PC-9 (cell line): Measurements from ENCODE around the gene SLC1A2. TPM values are rescaled to one million over a fixed set of nuclear protein-coding genes. Genes with fewer than 3 reads are reported as not detected.

ENCODE experiments used
- BruUV-seq: library from RNA; stranded (reverse); fragments of 400-500 nt; replicated peaks from 2 replicates; lab custom pipeline; 2021; lab: Mats Ljungman, UMichigan
- CTCF ChIA-PET: fragments of 300-600 bp; sonication (Branson Sonifier 250); formaldehyde crosslinking; loops from one replicate; lab custom pipeline; 2022; ENCODE audit warnings: antibody characterized with exemption; lab: Charles Lee
- POLR2A ChIA-PET: fragments of 300-600 bp; sonication (Branson Sonifier 250); formaldehyde crosslinking; loops from one replicate; lab custom pipeline; 2022; ENCODE audit warnings: antibody characterized with exemption; ENCODE audit not compliant: unreplicated experiment; lab: Charles Lee
- DNase-seq, 2 experiments: peaks; one replicate each; pipeline versions ENCODE4 v3.0.0 to v3.0.0-alpha.2; 2015 to 2022; ENCODE audit warnings: mixed read lengths in 1 of 2
- H2AFZ ChIP-seq: fragments of 200-600 bp; sonication (generic); 2 replicates; pipeline ENCODE4 v1.8.1; 2017; ENCODE audit warnings: antibody characterized with exemption
- H3F3A ChIP-seq: fragments of 200-600 bp; sonication (generic); 2 replicates; pipeline ENCODE4 v1.8.1; 2017; ENCODE audit warnings: antibody characterized with exemption, mild to moderate bottlenecking, low read depth; ENCODE audit not compliant: insufficient read depth
- H3K27ac ChIP-seq: fragments of 200-600 bp; sonication (generic); 2 replicates; pipeline ENCODE4 v1.6.1; 2016; ENCODE audit warnings: mixed run types
- H3K27me3 ChIP-seq: fragments of 200-600 bp; sonication (generic); 2 replicates; pipeline ENCODE4 v1.6.1; 2016; ENCODE audit warnings: low read depth, mixed run types; ENCODE audit not compliant: insufficient read depth
- H3K36me3 ChIP-seq: fragments of 200-600 bp; sonication (generic); 2 replicates; pipeline ENCODE4 v1.6.1; 2016; ENCODE audit warnings: low read depth, mixed run types
- H3K4me1 ChIP-seq: fragments of 200-600 bp; sonication (generic); replicated peaks from 2 replicates; pipeline ENCODE4 v1.6.1; 2016; ENCODE audit warnings: mixed run types; ENCODE audit not compliant: insufficient read depth
- H3K4me2 ChIP-seq: fragments of 200-600 bp; sonication (generic); 2 replicates; pipeline ENCODE4 v1.6.1; 2017; ENCODE audit warnings: mixed run types
- H3K4me3 ChIP-seq: fragments of 200-600 bp; sonication (generic); 2 replicates; pipeline ENCODE4 v1.6.1; 2016; ENCODE audit warnings: mixed run types
- H3K79me2 ChIP-seq: fragments of 200-600 bp; sonication (generic); 2 replicates; pipeline ENCODE4 v1.6.1; 2017; ENCODE audit warnings: low read depth, mixed run types
- H3K9me2 ChIP-seq: fragments of 200-600 bp; sonication (generic); 2 replicates; pipeline ENCODE4 v1.8.1; 2017; ENCODE audit warnings: mild to moderate bottlenecking; ENCODE audit not compliant: insufficient read depth
- H3K9me3 ChIP-seq: fragments of 200-600 bp; sonication (generic); 2 replicates; pipeline ENCODE4 v1.8.1; 2016; ENCODE audit warnings: low read depth; ENCODE audit not compliant: insufficient read depth
- H4K20me1 ChIP-seq: fragments of 200-600 bp; sonication (generic); 2 replicates; pipeline ENCODE4 v1.8.1; 2017; ENCODE audit not compliant: insufficient read depth
- EZH2 ChIP-seq: fragments of 200-600 bp; sonication (generic); IDR thresholded peaks from 2 replicates; pipeline ENCODE4 v1.8.0; 2017; ENCODE audit warnings: antibody characterized with exemption, low read depth
- intact Hi-C: fragments of 100-400 bp; cut with micrococcal nuclease; formaldehyde crosslinking; loops from one replicate; pipeline ENCODE4 v1.10.0; 2022; ENCODE audit not compliant: unreplicated experiment
- total RNA-seq: library from RNA; stranded (reverse); gene quantifications from 2 replicates; pipeline ENCODE4 v1.2.3, GENCODE V29; 2021
- TF ChIP-seq, protein P1 (sequence below): fragments of 200-600 bp; sonication (generic); conservative IDR thresholded peaks from 2 replicates; pipeline ENCODE4 v1.6.1; 2017; ENCODE audit warnings: mixed run types, antibody characterized with exemption, mild to moderate bottlenecking, moderate library complexity

SLC1A2 gene
- total RNA-seq, 1 experiment from 2014 or later: 0.09 TPM

DNA sequence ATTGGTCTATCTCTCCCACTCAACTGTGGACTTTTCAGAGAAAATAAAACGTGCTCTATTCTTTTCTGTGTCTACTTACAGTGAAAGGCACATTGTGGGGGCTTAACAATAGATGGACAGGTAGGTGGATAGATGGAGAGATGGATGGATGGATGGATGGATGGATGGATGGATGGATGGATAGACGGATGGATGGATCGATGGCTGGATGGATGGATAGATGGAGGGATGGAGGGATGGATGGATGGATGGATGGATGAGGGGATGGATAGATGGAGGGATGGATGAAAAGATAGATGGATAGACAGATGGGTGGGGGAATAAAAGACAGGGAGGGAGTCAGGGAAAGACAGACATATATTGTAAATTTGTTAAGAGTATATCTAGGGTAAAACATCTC is 14.2 kb upstream of the SLC1A2 start:
- Histone ChIP-seq H3F3A (no peaks in the 10 kb centered on the region), H3K4me3 (no peak overlapping the region), H3K27ac (no peak overlapping the region), H3K36me3 (no peaks in the 10 kb centered on the region), H3K9me3 (no peaks in the 10 kb centered on the region), H3K79me2 (no peaks in the 10 kb centered on the region), H3K9me2 (no peaks in the 10 kb centered on the region), H4K20me1 (no peaks in the 10 kb centered on the region), H3K4me1 (no peaks in the 10 kb centered on the region), H3K27me3 (peaks cover 92% of the 10 kb centered on the region), H3K4me2 (no peak overlapping the region), H2AFZ (no peak overlapping the region)
- ChIA-PET CTCF (no interaction called here), POLR2A (no interaction called here)
- intact Hi-C loops: no loop called here
- BruUV-seq: no TSS peak
- no peak for DNase-seq
- TF ChIP-seq EZH2: no peak
- TF ChIP-seq, protein P1, sequence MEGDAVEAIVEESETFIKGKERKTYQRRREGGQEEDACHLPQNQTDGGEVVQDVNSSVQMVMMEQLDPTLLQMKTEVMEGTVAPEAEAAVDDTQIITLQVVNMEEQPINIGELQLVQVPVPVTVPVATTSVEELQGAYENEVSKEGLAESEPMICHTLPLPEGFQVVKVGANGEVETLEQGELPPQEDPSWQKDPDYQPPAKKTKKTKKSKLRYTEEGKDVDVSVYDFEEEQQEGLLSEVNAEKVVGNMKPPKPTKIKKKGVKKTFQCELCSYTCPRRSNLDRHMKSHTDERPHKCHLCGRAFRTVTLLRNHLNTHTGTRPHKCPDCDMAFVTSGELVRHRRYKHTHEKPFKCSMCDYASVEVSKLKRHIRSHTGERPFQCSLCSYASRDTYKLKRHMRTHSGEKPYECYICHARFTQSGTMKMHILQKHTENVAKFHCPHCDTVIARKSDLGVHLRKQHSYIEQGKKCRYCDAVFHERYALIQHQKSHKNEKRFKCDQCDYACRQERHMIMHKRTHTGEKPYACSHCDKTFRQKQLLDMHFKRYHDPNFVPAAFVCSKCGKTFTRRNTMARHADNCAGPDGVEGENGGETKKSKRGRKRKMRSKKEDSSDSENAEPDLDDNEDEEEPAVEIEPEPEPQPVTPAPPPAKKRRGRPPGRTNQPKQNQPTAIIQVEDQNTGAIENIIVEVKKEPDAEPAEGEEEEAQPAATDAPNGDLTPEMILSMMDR: no peak

DNA sequence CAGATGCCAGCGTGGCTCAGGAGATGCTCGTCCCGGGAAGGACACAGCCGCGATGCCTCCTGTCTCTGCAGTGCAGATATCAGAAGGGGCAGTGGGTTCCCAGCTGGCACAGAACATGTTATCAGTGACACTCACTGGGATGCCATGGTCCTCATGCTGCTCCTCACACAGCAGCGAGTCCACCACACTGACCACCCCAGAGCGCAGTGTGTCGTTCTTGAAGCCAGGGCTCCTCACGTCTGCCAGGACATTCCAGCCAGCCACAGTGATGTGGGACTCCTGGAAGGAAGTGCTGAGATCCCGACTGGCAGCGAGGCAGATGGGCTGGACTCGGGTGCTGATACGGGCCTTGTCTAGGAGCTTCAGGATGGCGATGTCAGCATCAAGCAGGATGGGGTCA is 13.1 kb upstream of the SLC1A2 start:
- Histone ChIP-seq H2AFZ (no peak overlapping the region), H3K9me2 (no peaks in the 10 kb centered on the region), H3K9me3 (no peaks in the 10 kb centered on the region), H3K4me1 (no peaks in the 10 kb centered on the region), H3K27me3 (peaks cover 91% of the 10 kb centered on the region), H3F3A (no peaks in the 10 kb centered on the region), H3K4me2 (no peak overlapping the region), H3K79me2 (no peaks in the 10 kb centered on the region), H4K20me1 (no peaks in the 10 kb centered on the region), H3K4me3 (no peak overlapping the region), H3K27ac (no peak overlapping the region), H3K36me3 (no peaks in the 10 kb centered on the region)
- intact Hi-C loops: no loop called here
- POLR2A ChIA-PET: no interaction called here
- no peak for DNase-seq
- BruUV-seq: no TSS peak
- CTCF ChIA-PET: no interaction called here
- no peak for TF ChIP-seq EZH2

DNA sequence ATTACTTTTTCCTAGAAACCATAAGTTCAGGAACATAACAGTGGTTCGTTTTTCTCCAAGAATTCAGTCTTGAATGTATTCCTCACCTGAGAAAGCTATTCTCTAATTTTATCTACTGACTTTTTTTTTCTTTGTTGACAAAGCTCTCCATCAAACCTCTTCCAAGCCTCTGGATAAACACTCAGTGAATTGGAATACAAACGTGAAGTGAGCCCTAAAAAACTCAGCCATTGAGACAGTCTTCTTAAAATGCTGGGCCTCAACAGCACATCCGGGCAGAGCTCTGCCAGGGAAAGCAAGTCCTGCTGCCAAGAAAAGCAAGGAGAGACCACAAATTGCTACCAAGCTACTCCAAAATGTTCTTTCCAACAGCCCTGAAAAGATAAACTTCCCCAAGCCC is 7.7 kb upstream of the SLC1A2 start:
- DNase-seq: no peak
- no peaks in the 10 kb centered on the region for H3K79me2 ChIP-seq
- no peaks in the 10 kb centered on the region for H3K36me3 ChIP-seq
- H2AFZ ChIP-seq: no peak overlapping the region
- no peak overlapping the region for H3K27ac ChIP-seq
- H3F3A ChIP-seq: no peaks in the 10 kb centered on the region
- no peak overlapping the region for H3K4me3 ChIP-seq
- BruUV-seq: no TSS peak
- peaks cover 93% of the 10 kb centered on the region for H3K27me3 ChIP-seq
- H3K9me2 ChIP-seq: no peaks in the 10 kb centered on the region
- no peak overlapping the region for H3K4me2 ChIP-seq
- no peaks in the 10 kb centered on the region for H4K20me1 ChIP-seq
- ChIA-PET CTCF (interaction anchor here (0.7 kb wide), 1 partner anchor 891 kb away, joined by 3 read pairs; no protein-coding TSS in a partner anchor), POLR2A (interaction anchor here (0.6 kb wide), 1 partner anchor 1083 kb away, joined by 3 read pairs; the partner anchor contains the start of gene TRAF6)
- TF ChIP-seq, protein P1: no peak
- TF ChIP-seq EZH2: no peak
- intact Hi-C loops: no loop called here
- no peaks in the 10 kb centered on the region for H3K4me1 ChIP-seq
- no peaks in the 10 kb centered on the region for H3K9me3 ChIP-seq

DNA sequence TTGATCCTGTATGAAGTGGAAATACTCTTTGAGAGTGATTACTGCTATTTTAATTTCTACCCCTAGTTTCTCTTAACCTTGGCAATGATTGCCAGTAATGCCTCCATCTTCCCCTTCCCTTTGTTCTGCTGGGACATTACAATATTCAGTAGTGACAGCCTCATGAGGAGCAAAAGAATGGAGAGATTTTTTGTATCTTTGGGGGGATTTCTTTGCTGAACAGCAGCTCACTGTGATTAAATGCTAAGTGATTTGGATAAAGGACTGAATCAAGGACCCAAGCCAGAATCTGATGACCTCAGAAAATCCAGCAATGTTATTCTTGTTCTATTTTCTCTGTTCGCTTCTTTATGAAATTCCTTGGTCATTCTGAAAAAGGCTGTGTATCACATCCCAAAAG is 7.0 kb upstream of the SLC1A2 start:
- H4K20me1 ChIP-seq: no peaks in the 10 kb centered on the region
- no peaks in the 10 kb centered on the region for H3K9me3 ChIP-seq
- DNase-seq: no peak
- no peak overlapping the region for H3K27ac ChIP-seq
- CTCF ChIA-PET: no interaction called here
- no peak for TF ChIP-seq EZH2
- TF ChIP-seq, protein P1: no peak
- no TSS peak for BruUV-seq
- POLR2A ChIA-PET: interaction anchor here (0.6 kb wide), 1 partner anchor 1084 kb away, joined by 3 read pairs; the partner anchor contains the start of gene TRAF6
- H3K4me1 ChIP-seq: no peaks in the 10 kb centered on the region
- peaks cover 93% of the 10 kb centered on the region for H3K27me3 ChIP-seq
- H3K4me2 ChIP-seq: no peak overlapping the region
- no peaks in the 10 kb centered on the region for H3K79me2 ChIP-seq
- intact Hi-C loops: no loop called here
- H2AFZ ChIP-seq: no peak overlapping the region
- H3K36me3 ChIP-seq: no peaks in the 10 kb centered on the region
- no peaks in the 10 kb centered on the region for H3K9me2 ChIP-seq
- no peak overlapping the region for H3K4me3 ChIP-seq
- H3F3A ChIP-seq: no peaks in the 10 kb centered on the region
